Vagina (tissue), 2 donors: Measurements from ENCODE around the gene PRKAA2.

Experiments used
- POLR2A ChIP-seq, 2 donors: fragments of 450-650 bp; IDR thresholded peaks; one replicate each; pipeline ENCODE4 v1.6.1; 2017; ENCODE audit warnings: antibody characterized with exemption in 2 of 2, mild to moderate bottlenecking in 2 of 2, moderate library complexity in 2 of 2
- POLR2AphosphoS5 ChIP-seq, 2 donors: sonication (generic); formaldehyde crosslinking; IDR thresholded peaks; one replicate each; pipeline ENCODE4 v1.9.0; 2017; ENCODE audit warnings: antibody characterized with exemption in 2 of 2, mild to moderate bottlenecking in 2 of 2, low read depth in 1 of 2; ENCODE audit not compliant: insufficient read depth in 1 of 2
- TF ChIP-seq, protein P1 (sequence below), 3 experiments: fragments of 450-650 bp in 2 of 3; fragments of 200-600 bp in 1 of 3; sonication (generic) in 1 of 3; IDR thresholded peaks; one replicate each; pipeline ENCODE4 v1.5.1; 2017 to 2019; ENCODE audit warnings: antibody characterized with exemption in 3 of 3, mild to moderate bottlenecking in 2 of 3, moderate library complexity in 2 of 3

DNA sequence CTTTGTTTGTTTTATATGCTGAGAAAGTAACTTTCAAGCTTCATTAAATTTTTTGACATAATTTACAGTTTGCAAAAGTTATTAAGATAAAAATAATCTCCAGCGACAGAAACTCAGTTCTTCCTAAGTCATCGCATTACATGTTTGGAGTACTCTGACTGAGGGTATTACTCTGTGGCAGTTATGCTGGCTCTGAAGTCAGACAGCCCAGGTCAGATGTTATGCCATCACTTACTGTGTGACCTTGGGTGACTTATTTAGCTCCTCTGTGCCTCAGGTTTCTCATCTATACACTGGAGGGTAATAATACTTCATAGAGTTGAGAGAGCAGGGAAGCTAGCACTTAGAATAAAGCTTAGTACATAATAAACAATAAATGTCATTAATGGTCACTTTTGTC lies 26.4 kb downstream of the PRKAA2 start:
- TF ChIP-seq, protein P1, sequence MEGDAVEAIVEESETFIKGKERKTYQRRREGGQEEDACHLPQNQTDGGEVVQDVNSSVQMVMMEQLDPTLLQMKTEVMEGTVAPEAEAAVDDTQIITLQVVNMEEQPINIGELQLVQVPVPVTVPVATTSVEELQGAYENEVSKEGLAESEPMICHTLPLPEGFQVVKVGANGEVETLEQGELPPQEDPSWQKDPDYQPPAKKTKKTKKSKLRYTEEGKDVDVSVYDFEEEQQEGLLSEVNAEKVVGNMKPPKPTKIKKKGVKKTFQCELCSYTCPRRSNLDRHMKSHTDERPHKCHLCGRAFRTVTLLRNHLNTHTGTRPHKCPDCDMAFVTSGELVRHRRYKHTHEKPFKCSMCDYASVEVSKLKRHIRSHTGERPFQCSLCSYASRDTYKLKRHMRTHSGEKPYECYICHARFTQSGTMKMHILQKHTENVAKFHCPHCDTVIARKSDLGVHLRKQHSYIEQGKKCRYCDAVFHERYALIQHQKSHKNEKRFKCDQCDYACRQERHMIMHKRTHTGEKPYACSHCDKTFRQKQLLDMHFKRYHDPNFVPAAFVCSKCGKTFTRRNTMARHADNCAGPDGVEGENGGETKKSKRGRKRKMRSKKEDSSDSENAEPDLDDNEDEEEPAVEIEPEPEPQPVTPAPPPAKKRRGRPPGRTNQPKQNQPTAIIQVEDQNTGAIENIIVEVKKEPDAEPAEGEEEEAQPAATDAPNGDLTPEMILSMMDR (IDR thresholded peaks at IDR 0.05) = no peak
- no peak for TF ChIP-seq POLR2A (IDR thresholded peaks at IDR 0.05)
- no peak for TF ChIP-seq POLR2AphosphoS5 (IDR thresholded peaks at IDR 0.05; ENCODE audit: insufficient read depth in 1 of 2, low read depth in 1 of 2)
